Body of pancreas (tissue), 4 donors: Measurements from ENCODE around the gene SGMS1. TPM values are rescaled to one million over a fixed set of nuclear protein-coding genes. Genes with fewer than 3 reads are reported as not detected.

Experiments used
- ATAC-seq: fragments of 150-250 bp; one replicate; pipeline ENCODE4 v1.9.1; 2016
- DNase-seq, 4 donors: peaks; one replicate each; pipeline ENCODE4 v3.0.0-alpha.2; 2019
- H3K27ac ChIP-seq, 4 donors: fragments of 200-600 bp; sonication (generic); 1 replicate in 3 of 4; 2 replicates in 1 of 4; pipeline versions ENCODE4 v1.5.1 to v1.6.1; 2016 to 2019; ENCODE audit warnings: mild to moderate bottlenecking in 1 of 4, mixed read lengths in 1 of 4, moderate library complexity in 1 of 4
- H3K27me3 ChIP-seq, 2 donors: fragments of 200-600 bp; sonication (generic); one replicate each; pipeline ENCODE4 v1.6.0; 2016; ENCODE audit warnings: mild to moderate bottlenecking in 1 of 2
- H3K36me3 ChIP-seq, 2 donors: fragments of 200-600 bp; sonication (generic); replicated peaks in 1 of 2; 2 replicates each; pipeline ENCODE4 v1.5.1; 2016; ENCODE audit warnings: low read depth in 2 of 2; ENCODE audit not compliant: insufficient read depth in 1 of 2
- H3K4me1 ChIP-seq: fragments of 200-600 bp; sonication (generic); one replicate; pipeline ENCODE4 v1.6.0; 2016
- H3K4me3 ChIP-seq, 2 donors: fragments of 200-600 bp; sonication (generic); 1 replicate in 1 of 2; 2 replicates in 1 of 2; pipeline ENCODE4 v1.5.1; 2016 to 2019
- H3K9me3 ChIP-seq, 3 donors: fragments of 200-600 bp; sonication (generic); 1 replicate in 2 of 3; 2 replicates in 1 of 3; pipeline ENCODE4 v1.5.1; 2016
- CTCF ChIP-seq, 7 experiments: fragments of 450-650 bp in 4 of 7; fragments of 200-600 bp in 3 of 7; sonication (generic) in 3 of 7; IDR thresholded peaks; one replicate each; pipeline ENCODE4 v1.5.1; 2016 to 2019; ENCODE audit warnings: antibody characterized with exemption in 7 of 7
- POLR2A ChIP-seq, 3 donors: fragments of 450-650 bp; IDR thresholded peaks; one replicate each; pipeline ENCODE4 v1.6.1; 2016; ENCODE audit warnings: antibody characterized with exemption in 3 of 3, mild to moderate bottlenecking in 2 of 3
- WGBS, 2 donors: methylation state at CpG; one replicate each; pipeline ENCODE4 v1.1.5; 2017; 5-methylcytosine and 5-hydroxymethylcytosine counted together
- intact Hi-C: fragments of 100-400 bp; cut with DNase I; formaldehyde crosslinking; loops from one replicate; pipeline ENCODE4 v1.15.1; 2023
- total RNA-seq, 2 donors: library from RNA; depleted of rRNA; stranded (reverse); fragments of >200 nt; gene quantifications; one replicate each; pipeline ENCODE4 v1.1.0, GENCODE V29; 2016

SGMS1 gene
- total RNA-seq, 2 donors from 2014 or later: 46.2 to 68.9 TPM

GRCh38 chr10:50580262-50580891 lies 43.4 kb downstream of the SGMS1 start:
- intact Hi-C loops: no loop called here
- DNase-seq (no peak), ATAC-seq (no peak)
- H3K9me3 ChIP-seq: no peaks in the 10 kb centered on the region
- H3K4me3 ChIP-seq: no peak overlapping the region
- H3K4me1 ChIP-seq: peaks cover 78% of the 10 kb centered on the region
- TF ChIP-seq CTCF (IDR thresholded peaks at IDR 0.05) (no peak), POLR2A (IDR thresholded peaks at IDR 0.05) (no peak)
- WGBS, 2 donors: 59 to 60% methylated on average over 7 of the region's 7 CpGs
- H3K27me3 ChIP-seq: no peaks in the 10 kb centered on the region
- no peaks in the 10 kb centered on the region for H3K36me3 ChIP-seq
- H3K27ac ChIP-seq: peak overlapping the region; percentile 39 to 88 (median 55)

GRCh38 chr10:50579491-50580261 lies 44.1 kb downstream of the SGMS1 start:
- ATAC-seq (peak; percentile 91), DNase-seq (peak in 1 of 4 donors; percentile 51)
- intact Hi-C loops: no loop called here
- Histone ChIP-seq H3K4me1 (peaks cover 74% of the 10 kb centered on the region), H3K27me3 (no peaks in the 10 kb centered on the region), H3K9me3 (no peaks in the 10 kb centered on the region), H3K36me3 (no peaks in the 10 kb centered on the region), H3K4me3 (no peak overlapping the region), H3K27ac (peak overlapping the region in 3 of 4 donors; percentile 39 to 88 (median 56))
- 30 to 34% methylated on average over 4 of the region's 4 CpGs for whole genome bisulfite sequencing, 2 donors
- TF ChIP-seq POLR2A (IDR thresholded peaks at IDR 0.05): no peak
- TF ChIP-seq CTCF (IDR thresholded peaks at IDR 0.05): no peak

GRCh38 chr10:50578949-50579348 lies 44.8 kb downstream of the SGMS1 start:
- Histone ChIP-seq H3K27me3 (no peaks in the 10 kb centered on the region), H3K36me3 (no peaks in the 10 kb centered on the region), H3K9me3 (no peaks in the 10 kb centered on the region), H3K27ac (peak overlapping the region in 2 of 4 donors; percentile 67 to 88), H3K4me1 (peaks cover 74% of the 10 kb centered on the region), H3K4me3 (no peak overlapping the region)
- DNase-seq: no peak
- WGBS, 2 donors: 89 to 92% methylated on average over 2 of the region's 2 CpGs
- intact Hi-C loops: no loop called here
- TF ChIP-seq POLR2A (IDR thresholded peaks at IDR 0.05): no peak
- ATAC-seq: no peak

GRCh38 chr10:50577681-50578350 lies 45.9 kb downstream of the SGMS1 start:
- Histone ChIP-seq H3K4me1 (peaks cover 75% of the 10 kb centered on the region), H3K27me3 (no peaks in the 10 kb centered on the region), H3K27ac (peak overlapping the region; percentile 42 to 88 (median 67)), H3K9me3 (no peaks in the 10 kb centered on the region), H3K36me3 (no peaks in the 10 kb centered on the region), H3K4me3 (no peak overlapping the region)
- intact Hi-C loops: no loop called here
- peak; percentile 80 for ATAC-seq
- WGBS, 2 donors: 21 to 23% methylated on average over 7 of the region's 7 CpGs
- peak; percentile 57 to 77 (median 67) for DNase-seq
- TF ChIP-seq CTCF (IDR thresholded peaks at IDR 0.05) (no peak), POLR2A (IDR thresholded peaks at IDR 0.05) (no peak)

GRCh38 chr10:50577010-50577409 lies 46.7 kb downstream of the SGMS1 start:
- no peak for TF ChIP-seq CTCF (IDR thresholded peaks at IDR 0.05)
- TF ChIP-seq POLR2A (IDR thresholded peaks at IDR 0.05): no peak
- H3K27ac ChIP-seq: peak overlapping the region in 3 of 4 donors; percentile 67 to 88 (median 67)
- DNase-seq (no peak), ATAC-seq (no peak)
- no peaks in the 10 kb centered on the region for H3K36me3 ChIP-seq
- 76 to 94% methylated on average over 2 of the region's 2 CpGs for WGBS, 2 donors
- intact Hi-C loops: no loop called here
- peaks cover 75% of the 10 kb centered on the region for H3K4me1 ChIP-seq
- no peaks in the 10 kb centered on the region for H3K9me3 ChIP-seq
- H3K4me3 ChIP-seq: no peak overlapping the region
- H3K27me3 ChIP-seq: no peaks in the 10 kb centered on the region
